ENCODE data around the gene PLK1. TPM values are rescaled to one million over a fixed set of nuclear protein-coding genes. Genes with fewer than 3 reads are reported as not detected.

The PLK1 gene
- polyA plus RNA-seq, 1 donor from 2014 or later = 0.21 TPM

- H3K9me2 ChIP-seq (ENCODE audit: insufficient read depth, low read length) = no peaks in the 10 kb centered on the region
- peaks cover 39% of the 10 kb centered on the region for H3K79me2 ChIP-seq (replicated peaks; ENCODE audit: insufficient read depth, low read length)
- TF ChIP-seq RAD21 (conservative IDR thresholded peaks at IDR 0.05) (no peak), POLR2AphosphoS5 (IDR thresholded peaks at IDR 0.05) (no peak), MXI1 (conservative IDR thresholded peaks at IDR 0.05; ENCODE audit: poor library complexity, severe bottlenecking) (no peak), SMC3 (conservative IDR thresholded peaks at IDR 0.05; ENCODE audit: poor library complexity) (no peak)
- no peak overlapping the region for H3K4me2 ChIP-seq (ENCODE audit: low read length)
- no peaks in the 10 kb centered on the region for H4K20me1 ChIP-seq (ENCODE audit: insufficient read depth)
- no peaks in the 10 kb centered on the region for H3F3A ChIP-seq (ENCODE audit: insufficient read depth, low read length, poor library complexity, severe bottlenecking)
- H3K9ac ChIP-seq (ENCODE audit: low read length) = no peak overlapping the region
- H3K27ac ChIP-seq (ENCODE audit: low read length) = no peak overlapping the region
- no peaks in the 10 kb centered on the region for H3K27me3 ChIP-seq (ENCODE audit: insufficient read depth, low read depth, low read length)
- H3K9me3 ChIP-seq (ENCODE audit: low read length) = no peaks in the 10 kb centered on the region
- no peak overlapping the region for H2AFZ ChIP-seq (ENCODE audit: low read depth, low read length)
- no peaks in the 10 kb centered on the region for H3K36me3 ChIP-seq (ENCODE audit: insufficient read depth, low read length)
- H3K4me3 ChIP-seq (ENCODE audit: low read length) = no peak overlapping the region
Measured at GRCh38 chr16:23651943-23652468, 26.7 kb upstream of the PLK1 start.

DNA sequence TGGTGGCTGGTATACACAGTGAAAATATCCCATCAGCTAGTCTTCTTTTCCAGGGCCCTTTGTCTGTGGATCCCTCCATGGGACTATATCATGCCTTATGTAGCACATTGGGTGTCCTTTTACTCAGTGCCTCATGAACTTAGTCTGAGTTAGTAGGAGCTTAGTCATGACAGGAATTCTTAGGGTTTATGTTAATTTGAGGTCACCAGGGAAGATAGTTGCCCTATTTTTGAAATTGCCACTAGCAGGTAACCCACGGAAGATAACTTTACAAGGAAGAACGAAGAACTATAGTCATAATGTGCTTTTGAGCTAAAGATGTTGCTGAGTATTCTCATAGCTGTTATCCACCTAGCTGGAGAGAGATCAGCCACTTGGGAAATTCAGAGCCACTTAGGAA, 14.8 kb upstream of the PLK1 start:
- no peaks in the 10 kb centered on the region for H3K9me2 ChIP-seq (ENCODE audit: insufficient read depth, low read length)
- no peaks in the 10 kb centered on the region for H3K27me3 ChIP-seq (ENCODE audit: insufficient read depth, low read depth, low read length)
- H3K27ac ChIP-seq (ENCODE audit: low read length) = no peak overlapping the region
- H3K9me3 ChIP-seq (ENCODE audit: low read length) = no peaks in the 10 kb centered on the region
- H3K9ac ChIP-seq (ENCODE audit: low read length) = no peak overlapping the region
- H3K79me2 ChIP-seq (replicated peaks; ENCODE audit: insufficient read depth, low read length) = no peaks in the 10 kb centered on the region
- H4K20me1 ChIP-seq (ENCODE audit: insufficient read depth) = no peaks in the 10 kb centered on the region
- H3F3A ChIP-seq (ENCODE audit: insufficient read depth, low read length, poor library complexity, severe bottlenecking) = no peaks in the 10 kb centered on the region
- no peak overlapping the region for H3K4me2 ChIP-seq (ENCODE audit: low read length)
- no peak overlapping the region for H2AFZ ChIP-seq (ENCODE audit: low read depth, low read length)
- TF ChIP-seq POLR2AphosphoS5 (IDR thresholded peaks at IDR 0.05) = no peak
- no peak for TF ChIP-seq TAF1 (IDR thresholded peaks at IDR 0.05; ENCODE audit: low read depth)
- no peak for TF ChIP-seq MXI1 (conservative IDR thresholded peaks at IDR 0.05; ENCODE audit: poor library complexity, severe bottlenecking)
- no peak for TF ChIP-seq REST (IDR thresholded peaks at IDR 0.05; ENCODE audit: borderline replicate concordance)
- TF ChIP-seq EZH2 (IDR thresholded peaks at IDR 0.05; ENCODE audit: borderline replicate concordance, insufficient read depth, low read length, poor library complexity, severe bottlenecking) = no peak
- TF ChIP-seq, protein P1, sequence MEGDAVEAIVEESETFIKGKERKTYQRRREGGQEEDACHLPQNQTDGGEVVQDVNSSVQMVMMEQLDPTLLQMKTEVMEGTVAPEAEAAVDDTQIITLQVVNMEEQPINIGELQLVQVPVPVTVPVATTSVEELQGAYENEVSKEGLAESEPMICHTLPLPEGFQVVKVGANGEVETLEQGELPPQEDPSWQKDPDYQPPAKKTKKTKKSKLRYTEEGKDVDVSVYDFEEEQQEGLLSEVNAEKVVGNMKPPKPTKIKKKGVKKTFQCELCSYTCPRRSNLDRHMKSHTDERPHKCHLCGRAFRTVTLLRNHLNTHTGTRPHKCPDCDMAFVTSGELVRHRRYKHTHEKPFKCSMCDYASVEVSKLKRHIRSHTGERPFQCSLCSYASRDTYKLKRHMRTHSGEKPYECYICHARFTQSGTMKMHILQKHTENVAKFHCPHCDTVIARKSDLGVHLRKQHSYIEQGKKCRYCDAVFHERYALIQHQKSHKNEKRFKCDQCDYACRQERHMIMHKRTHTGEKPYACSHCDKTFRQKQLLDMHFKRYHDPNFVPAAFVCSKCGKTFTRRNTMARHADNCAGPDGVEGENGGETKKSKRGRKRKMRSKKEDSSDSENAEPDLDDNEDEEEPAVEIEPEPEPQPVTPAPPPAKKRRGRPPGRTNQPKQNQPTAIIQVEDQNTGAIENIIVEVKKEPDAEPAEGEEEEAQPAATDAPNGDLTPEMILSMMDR (IDR thresholded peaks at IDR 0.05; ENCODE audit: poor library complexity, severe bottlenecking) = no peak
- TF ChIP-seq RAD21 (conservative IDR thresholded peaks at IDR 0.05) = no peak
- TF ChIP-seq SMC3 (conservative IDR thresholded peaks at IDR 0.05; ENCODE audit: poor library complexity) = no peak
- no peak for TF ChIP-seq EP300 (conservative IDR thresholded peaks at IDR 0.05; ENCODE audit: poor library complexity, severe bottlenecking)
- H3K36me3 ChIP-seq (ENCODE audit: insufficient read depth, low read length) = peaks cover 9% of the 10 kb centered on the region
- H3K4me3 ChIP-seq (ENCODE audit: low read length) = no peak overlapping the region

Measured in neural cell (in vitro differentiated cells).